Body of pancreas (tissue), 4 donors: ENCODE results near the gene EIF2AK3.

ENCODE experiments used
- CTCF ChIP-seq, 7 experiments: fragments of 450-650 bp in 4 of 7; fragments of 200-600 bp in 3 of 7; sonication (generic) in 3 of 7; IDR thresholded peaks; one replicate each; pipeline ENCODE4 v1.5.1; 2016 to 2019; ENCODE audit warnings: antibody characterized with exemption in 7 of 7
- POLR2A ChIP-seq, 3 donors: fragments of 450-650 bp; IDR thresholded peaks; one replicate each; pipeline ENCODE4 v1.6.1; 2016; ENCODE audit warnings: antibody characterized with exemption in 3 of 3, mild to moderate bottlenecking in 2 of 3

- TF ChIP-seq CTCF (IDR thresholded peaks at IDR 0.05) (no peak), POLR2A (IDR thresholded peaks at IDR 0.05) (no peak)
Measured at GRCh38 chr2:88658326-88658725, 31.1 kb upstream of the EIF2AK3 start.
